ENCODE results near the gene FAM219B.

- TF ChIP-seq POLR2A (IDR thresholded peaks at IDR 0.05; ENCODE audit: low read depth, low read length) (no peak), BCLAF1 (IDR thresholded peaks at IDR 0.05) (no peak), SP1 (IDR thresholded peaks at IDR 0.05; ENCODE audit: low read depth, low read length) (no peak), SUZ12 (IDR thresholded peaks at IDR 0.05; ENCODE audit: unreplicated experiment) (no peak), ELK1 (IDR thresholded peaks at IDR 0.05; ENCODE audit: low read depth, low read length) (no peak), NR2C1 (IDR thresholded peaks at IDR 0.05) (no peak), ZNF592 (IDR thresholded peaks at IDR 0.05) (no peak), EZH2 (IDR thresholded peaks at IDR 0.05; ENCODE audit: borderline replicate concordance, control insufficient read depth, low read depth, low read length) (no peak)
These were observed 39.1 kb downstream of the FAM219B start for GRCh38 chr15:74867466-74868038.

Measured in GM12878 (cell line).